ENCODE measurements around the gene ZNF200.
"Not testable (repeated sequence)": the region's sequence is repeated elsewhere in the genome, so short reads cannot be mapped to it uniquely, and the experiment has no call there.

The ZNF200 gene

DNA sequence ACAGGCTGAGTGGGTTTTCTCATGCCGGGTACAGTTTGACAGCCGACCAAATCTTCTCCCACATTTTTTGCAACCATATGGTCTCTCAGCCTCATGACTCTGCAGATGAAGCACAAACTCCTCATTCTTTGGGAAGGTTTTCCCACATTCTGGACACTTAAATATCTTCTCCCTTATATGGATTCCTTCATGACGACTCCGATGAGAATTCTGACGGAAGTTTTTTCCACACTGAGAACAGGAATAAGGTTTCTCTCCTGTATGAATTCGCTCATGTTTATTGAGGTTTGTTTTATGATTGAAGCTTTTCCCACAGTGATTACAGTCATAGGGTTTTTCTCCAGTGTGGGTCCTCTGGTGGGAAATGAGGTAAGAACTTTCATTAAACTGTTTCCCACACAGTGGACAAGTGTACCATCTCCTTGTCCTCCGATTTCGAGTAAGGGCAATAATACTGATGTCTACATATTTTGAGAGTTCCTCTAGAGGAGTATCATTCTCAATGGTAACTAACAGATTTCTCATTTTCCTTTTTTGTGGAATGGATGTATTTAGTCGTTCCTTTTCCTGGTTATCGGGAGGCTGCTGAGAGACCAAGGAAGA, 10.9 kb downstream of the ZNF200 start:
- Histone ChIP-seq H3K36me3 (ENCODE audit: control insufficient read depth, insufficient read depth, low read length) (peaks cover 6% of the 10 kb centered on the region; the same call in 1 of the 2 replicates), H3K9me3 (ENCODE audit: control insufficient read depth, insufficient read depth, low read length) (peaks cover 13% of the 10 kb centered on the region), H3K27me3 (ENCODE audit: control insufficient read depth, insufficient read depth, low read length) (no peaks in the 10 kb centered on the region), H3K4me3 (ENCODE audit: low read length) (no peak overlapping the region), H3K4me1 (ENCODE audit: control insufficient read depth, insufficient read depth, low read length) (no peaks in the 10 kb centered on the region), H3K27ac (ENCODE audit: low read length) (no peak overlapping the region)
- no CpG with 5 or more reads among the region's 10 CpGs for WGBS (ENCODE audit: insufficient coverage, insufficient read length)
- DNase-seq (ENCODE audit: low read depth, low spot score), result no peak

DNA sequence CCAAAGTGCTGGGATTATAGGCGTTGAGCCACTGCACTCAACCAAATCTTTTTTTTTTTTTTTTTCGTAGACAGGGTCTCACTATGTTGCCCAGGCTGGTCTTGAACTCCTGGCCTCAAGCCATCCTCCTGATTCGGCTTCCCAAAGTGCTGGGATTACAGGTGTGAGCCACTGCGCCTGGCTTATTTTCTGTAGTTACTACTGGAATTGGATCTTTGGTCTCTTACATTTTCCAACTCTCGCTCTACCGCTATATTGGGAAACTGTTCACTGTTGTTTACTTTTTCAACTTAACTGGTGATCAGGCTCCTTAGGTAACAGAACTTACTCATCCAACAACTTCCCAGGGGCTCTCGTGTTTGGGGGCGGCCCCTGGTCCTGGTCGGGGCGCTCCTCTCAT, 14.1 kb downstream of the ZNF200 start:
- no peak overlapping the region for H3K27ac ChIP-seq (ENCODE audit: low read length)
- no peak for DNase-seq (ENCODE audit: low read depth, low spot score)
- WGBS (ENCODE audit: insufficient coverage, insufficient read length), result no CpG with 5 or more reads among the region's 10 CpGs
- H3K4me3 ChIP-seq (ENCODE audit: low read length), result no peak overlapping the region
- H3K9me3 ChIP-seq (ENCODE audit: control insufficient read depth, insufficient read depth, low read length), result peaks cover 13% of the 10 kb centered on the region
- no peaks in the 10 kb centered on the region for H3K4me1 ChIP-seq (ENCODE audit: control insufficient read depth, insufficient read depth, low read length)
- peaks cover 6% of the 10 kb centered on the region; the same call in 1 of the 2 replicates for H3K36me3 ChIP-seq (ENCODE audit: control insufficient read depth, insufficient read depth, low read length)
- H3K27me3 ChIP-seq (ENCODE audit: control insufficient read depth, insufficient read depth, low read length), result no peaks in the 10 kb centered on the region

DNA sequence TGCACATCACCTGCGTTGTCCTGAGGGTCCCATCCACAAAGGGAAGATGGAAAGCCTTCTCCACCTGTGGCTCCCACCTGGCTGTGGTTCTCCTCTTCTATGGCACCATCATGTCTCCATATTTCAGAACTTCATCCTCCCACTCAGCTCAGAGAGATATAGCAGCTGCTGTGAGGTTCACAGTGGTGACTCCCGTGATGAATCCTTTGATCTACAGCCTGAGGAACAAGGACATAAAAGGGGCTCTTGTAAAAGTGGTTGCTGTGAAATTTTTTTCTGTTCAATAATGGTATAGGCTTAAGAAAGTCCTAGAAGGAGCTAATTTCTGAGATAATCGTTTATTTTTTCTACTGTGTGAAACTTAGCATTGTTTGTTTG, 18.7 kb downstream of the ZNF200 start:
- no peak for DNase-seq (ENCODE audit: low read depth, low spot score)
- Histone ChIP-seq H3K36me3 (ENCODE audit: control insufficient read depth, insufficient read depth, low read length) (no peaks in the 10 kb centered on the region), H3K4me3 (ENCODE audit: low read length) (no peak overlapping the region), H3K4me1 (ENCODE audit: control insufficient read depth, insufficient read depth, low read length) (no peaks in the 10 kb centered on the region), H3K9me3 (ENCODE audit: control insufficient read depth, insufficient read depth, low read length) (no peaks in the 10 kb centered on the region), H3K27ac (ENCODE audit: low read length) (no peak overlapping the region), H3K27me3 (ENCODE audit: control insufficient read depth, insufficient read depth, low read length) (no peaks in the 10 kb centered on the region)
- no CpG with 5 or more reads among the region's 3 CpGs for WGBS (ENCODE audit: insufficient coverage, insufficient read length)

DNA sequence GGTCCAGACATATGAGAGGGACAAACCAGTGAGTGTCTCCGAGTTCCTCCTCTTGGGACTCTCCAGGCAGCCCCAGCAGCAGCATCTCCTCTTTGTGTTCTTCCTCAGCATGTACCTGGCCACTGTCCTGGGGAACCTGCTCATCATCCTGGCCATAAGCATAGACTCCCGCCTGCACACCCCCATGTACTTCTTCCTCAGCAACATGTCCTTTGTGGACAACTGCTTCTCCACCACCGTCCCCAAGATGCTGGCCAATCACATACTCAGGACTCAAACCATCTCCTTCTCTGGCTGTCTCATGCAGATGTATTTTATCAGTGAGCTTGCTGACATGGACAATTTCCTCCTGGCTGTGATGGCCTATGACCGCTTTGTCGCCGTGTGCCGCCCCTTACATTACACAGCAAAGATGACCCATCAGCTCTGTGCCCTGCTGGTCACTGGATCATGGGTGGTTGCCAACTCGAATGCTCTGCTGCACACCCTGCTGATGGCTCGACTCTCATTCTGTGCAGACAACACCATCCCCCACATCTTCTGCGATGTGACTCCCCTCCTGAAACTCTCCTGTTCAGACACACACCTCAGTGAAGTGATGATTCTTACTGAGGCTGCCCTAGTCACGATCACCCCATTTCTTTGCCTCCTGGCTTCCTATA, 19.2 kb downstream of the ZNF200 start:
- Histone ChIP-seq H3K36me3 (ENCODE audit: control insufficient read depth, insufficient read depth, low read length) (no peaks in the 10 kb centered on the region), H3K4me1 (ENCODE audit: control insufficient read depth, insufficient read depth, low read length) (no peaks in the 10 kb centered on the region), H3K27ac (ENCODE audit: low read length) (no peak overlapping the region), H3K4me3 (ENCODE audit: low read length) (no peak overlapping the region), H3K27me3 (ENCODE audit: control insufficient read depth, insufficient read depth, low read length) (no peaks in the 10 kb centered on the region), H3K9me3 (ENCODE audit: control insufficient read depth, insufficient read depth, low read length) (no peaks in the 10 kb centered on the region)
- DNase-seq (ENCODE audit: low read depth, low spot score), result no peak
- WGBS (ENCODE audit: insufficient coverage, insufficient read length), result no CpG with 5 or more reads among the region's 11 CpGs

DNA sequence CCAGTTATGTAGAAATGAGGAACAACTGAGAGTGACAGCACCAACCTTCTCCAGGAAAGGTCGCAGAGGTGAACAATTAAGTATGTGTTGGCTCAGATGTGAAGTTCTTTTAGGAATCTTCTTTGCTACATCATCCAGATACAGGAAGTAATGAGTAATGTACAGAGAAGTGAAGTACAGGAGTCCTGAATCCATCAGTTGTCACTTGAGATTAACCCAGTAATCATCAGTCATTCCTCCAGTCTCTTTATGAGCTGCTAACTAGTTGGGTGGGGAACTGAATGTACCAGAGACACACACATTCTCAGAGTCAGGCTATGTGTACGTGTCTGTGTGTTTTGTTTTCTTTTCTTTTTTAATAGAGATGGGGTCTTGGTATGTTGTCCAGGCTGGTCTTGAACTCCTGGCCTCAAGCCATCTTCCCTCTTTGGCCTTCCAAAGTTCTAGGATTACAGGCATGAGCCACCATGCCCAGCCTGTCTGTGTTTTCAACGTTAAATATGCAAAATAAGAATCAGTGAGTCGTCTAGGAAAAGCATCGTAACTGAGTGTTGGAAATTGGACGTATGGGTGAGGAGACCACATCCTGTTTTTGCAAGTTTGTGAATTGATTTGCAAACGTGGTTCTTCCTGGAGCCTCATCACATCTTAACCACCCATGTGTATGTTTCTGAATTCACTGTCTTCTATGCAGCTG, 19.9 kb downstream of the ZNF200 start:
- Histone ChIP-seq H3K4me1 (ENCODE audit: control insufficient read depth, insufficient read depth, low read length) (no peaks in the 10 kb centered on the region), H3K27me3 (ENCODE audit: control insufficient read depth, insufficient read depth, low read length) (no peaks in the 10 kb centered on the region), H3K36me3 (ENCODE audit: control insufficient read depth, insufficient read depth, low read length) (no peaks in the 10 kb centered on the region), H3K4me3 (ENCODE audit: low read length) (no peak overlapping the region), H3K27ac (ENCODE audit: low read length) (no peak overlapping the region), H3K9me3 (ENCODE audit: control insufficient read depth, insufficient read depth, low read length) (peaks cover 3% of the 10 kb centered on the region; the same call in 1 of the 2 replicates)
- WGBS (ENCODE audit: insufficient coverage, insufficient read length), result no CpG with 5 or more reads among the region's 7 CpGs
- no peak for DNase-seq (ENCODE audit: low read depth, low spot score)

DNA sequence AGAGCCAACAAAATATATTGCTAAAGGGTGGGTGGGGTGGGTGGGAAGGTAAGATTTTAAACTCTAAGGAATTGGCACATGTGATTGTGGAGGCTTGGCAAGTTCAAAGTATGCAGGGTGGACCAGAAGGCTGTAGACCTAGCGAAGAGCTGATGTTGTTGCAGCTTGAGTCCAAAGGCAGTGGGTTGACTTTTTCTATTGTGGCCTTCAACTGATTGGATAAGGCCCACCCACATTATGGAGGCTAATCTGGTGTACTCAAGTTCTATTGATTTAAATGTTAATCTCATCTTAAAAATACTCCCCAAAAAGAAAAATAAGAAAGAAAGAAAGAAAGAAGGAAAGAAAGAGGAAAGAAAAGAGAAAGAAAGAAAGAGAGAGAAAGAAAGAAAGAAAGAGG, 22.4 kb downstream of the ZNF200 start:
- no peaks in the 10 kb centered on the region for H3K4me1 ChIP-seq (ENCODE audit: control insufficient read depth, insufficient read depth, low read length)
- no peak overlapping the region for H3K27ac ChIP-seq (ENCODE audit: low read length)
- no peaks in the 10 kb centered on the region for H3K36me3 ChIP-seq (ENCODE audit: control insufficient read depth, insufficient read depth, low read length)
- no peaks in the 10 kb centered on the region for H3K27me3 ChIP-seq (ENCODE audit: control insufficient read depth, insufficient read depth, low read length)
- H3K9me3 ChIP-seq (ENCODE audit: control insufficient read depth, insufficient read depth, low read length), result peaks cover 3% of the 10 kb centered on the region
- no CpG with 5 or more reads among the region's 1 CpG for WGBS (ENCODE audit: insufficient coverage, insufficient read length)
- DNase-seq (ENCODE audit: low read depth, low spot score), result no peak
- no peak overlapping the region for H3K4me3 ChIP-seq (ENCODE audit: low read length)

DNA sequence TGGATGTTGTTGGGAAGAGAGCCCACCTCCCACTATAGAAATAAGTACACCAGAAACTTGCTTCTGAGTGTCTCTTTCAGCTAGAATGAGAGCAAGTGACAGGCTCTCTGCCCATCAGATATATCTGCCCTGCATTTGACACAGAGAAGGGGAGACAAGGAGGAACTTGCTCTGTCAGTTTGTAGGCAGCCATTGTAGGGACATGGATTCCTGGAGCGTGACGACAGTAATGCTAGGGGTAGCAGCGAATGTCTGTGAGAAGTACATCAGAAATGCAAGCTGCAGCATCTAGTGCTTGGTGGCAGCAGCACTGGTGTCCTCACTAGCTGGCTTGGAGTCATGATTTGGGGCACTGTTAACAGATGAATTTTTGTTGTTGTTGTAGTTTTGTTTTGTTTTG, 23.0 kb downstream of the ZNF200 start:
- no peak for DNase-seq (ENCODE audit: low read depth, low spot score)
- WGBS (ENCODE audit: insufficient coverage, insufficient read length), result no CpG with 5 or more reads among the region's 3 CpGs

DNA sequence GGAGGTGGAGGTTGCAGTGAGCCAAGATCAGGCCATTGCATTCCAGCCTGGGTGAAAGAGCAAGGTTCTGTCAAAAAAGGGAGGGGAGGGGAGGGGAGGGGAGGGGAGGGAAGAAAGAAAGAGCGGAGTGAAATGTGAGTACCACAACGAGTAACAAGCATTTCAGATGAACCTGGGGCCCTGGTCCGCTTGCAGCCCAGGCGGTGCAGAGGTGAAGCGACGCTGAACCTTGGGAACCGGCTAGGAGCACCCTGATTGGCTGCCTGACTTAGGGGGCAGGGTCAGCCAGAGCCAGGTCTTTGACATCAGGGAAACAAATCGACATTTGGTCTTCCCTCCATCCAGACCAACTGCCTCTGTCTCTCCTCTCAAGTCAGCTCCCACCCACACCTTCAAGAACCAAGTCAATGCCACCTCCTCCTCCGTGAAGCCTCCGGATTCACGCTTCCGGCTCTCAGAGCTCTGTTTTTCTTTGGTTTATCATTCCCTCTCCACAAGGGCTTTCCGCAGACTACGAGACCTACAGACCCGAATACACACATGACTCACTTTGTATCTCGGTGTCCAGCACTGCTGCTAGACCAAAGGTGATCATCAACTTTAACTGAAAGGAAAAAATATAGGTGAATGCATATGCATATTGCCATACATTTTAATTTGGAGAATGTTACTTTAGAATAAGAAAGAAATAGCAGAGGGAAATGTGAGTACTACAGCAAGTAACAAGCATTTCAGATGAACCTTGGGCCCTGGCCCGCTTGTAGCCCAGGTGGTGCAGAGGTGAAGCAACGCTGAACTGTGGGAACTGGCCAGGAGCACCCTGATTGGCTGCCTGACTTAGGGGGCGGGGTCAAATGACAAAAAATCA, 27.6 kb downstream of the ZNF200 start:
- WGBS (ENCODE audit: insufficient coverage, insufficient read length), result no CpG with 5 or more reads among the region's 19 CpGs
- H3K9me3 ChIP-seq (ENCODE audit: control insufficient read depth, insufficient read depth, low read length), result peaks cover 5% of the 10 kb centered on the region
- no peak overlapping the region for H3K27ac ChIP-seq (ENCODE audit: low read length)
- no peaks in the 10 kb centered on the region for H3K36me3 ChIP-seq (ENCODE audit: control insufficient read depth, insufficient read depth, low read length)
- H3K4me1 ChIP-seq (ENCODE audit: control insufficient read depth, insufficient read depth, low read length), result no peaks in the 10 kb centered on the region
- no peaks in the 10 kb centered on the region for H3K27me3 ChIP-seq (ENCODE audit: control insufficient read depth, insufficient read depth, low read length)
- no peak overlapping the region for H3K4me3 ChIP-seq (ENCODE audit: low read length)
- no peak for DNase-seq (ENCODE audit: low read depth, low spot score)

More for the DNA sequence above, 23.0 kb downstream of the ZNF200 start:
- Histone ChIP-seq H3K4me3 (ENCODE audit: low read length) (no peak overlapping the region), H3K27me3 (ENCODE audit: control insufficient read depth, insufficient read depth, low read length) (no peaks in the 10 kb centered on the region), H3K36me3 (ENCODE audit: control insufficient read depth, insufficient read depth, low read length) (no peaks in the 10 kb centered on the region), H3K4me1 (ENCODE audit: control insufficient read depth, insufficient read depth, low read length) (no peaks in the 10 kb centered on the region), H3K9me3 (ENCODE audit: control insufficient read depth, insufficient read depth, low read length) (peaks cover 3% of the 10 kb centered on the region), H3K27ac (ENCODE audit: low read length) (no peak overlapping the region)

DNA sequence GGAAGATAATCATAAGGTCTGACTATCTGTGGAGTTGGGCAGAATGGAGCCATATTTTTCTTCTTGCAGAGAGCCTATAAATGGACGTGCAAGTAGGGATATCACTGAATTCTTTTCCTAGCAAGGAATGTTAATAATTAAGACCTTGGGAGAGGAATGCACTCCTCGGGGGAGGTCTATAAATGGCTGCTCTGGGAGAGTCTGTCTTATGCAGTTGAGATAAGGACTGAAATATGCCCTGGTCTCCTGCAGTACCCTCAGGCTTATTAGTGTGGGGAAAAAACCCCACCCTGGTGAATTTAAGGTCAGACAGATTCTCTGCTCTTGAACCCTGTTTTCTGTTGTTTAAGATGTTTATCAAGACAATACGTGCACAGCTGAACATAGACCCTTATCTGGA, 29.0 kb downstream of the ZNF200 start:
- not testable (repeated sequence) for H3K9me3 ChIP-seq (ENCODE audit: control insufficient read depth, insufficient read depth, low read length); H3K27me3 ChIP-seq (ENCODE audit: control insufficient read depth, insufficient read depth, low read length); DNase-seq (ENCODE audit: low read depth, low spot score); H3K36me3 ChIP-seq (ENCODE audit: control insufficient read depth, insufficient read depth, low read length); H3K4me3 ChIP-seq (ENCODE audit: low read length); H3K4me1 ChIP-seq (ENCODE audit: control insufficient read depth, insufficient read depth, low read length); H3K27ac ChIP-seq (ENCODE audit: low read length)
- WGBS (ENCODE audit: insufficient coverage, insufficient read length), result no CpG with 5 or more reads among the region's 3 CpGs

DNA sequence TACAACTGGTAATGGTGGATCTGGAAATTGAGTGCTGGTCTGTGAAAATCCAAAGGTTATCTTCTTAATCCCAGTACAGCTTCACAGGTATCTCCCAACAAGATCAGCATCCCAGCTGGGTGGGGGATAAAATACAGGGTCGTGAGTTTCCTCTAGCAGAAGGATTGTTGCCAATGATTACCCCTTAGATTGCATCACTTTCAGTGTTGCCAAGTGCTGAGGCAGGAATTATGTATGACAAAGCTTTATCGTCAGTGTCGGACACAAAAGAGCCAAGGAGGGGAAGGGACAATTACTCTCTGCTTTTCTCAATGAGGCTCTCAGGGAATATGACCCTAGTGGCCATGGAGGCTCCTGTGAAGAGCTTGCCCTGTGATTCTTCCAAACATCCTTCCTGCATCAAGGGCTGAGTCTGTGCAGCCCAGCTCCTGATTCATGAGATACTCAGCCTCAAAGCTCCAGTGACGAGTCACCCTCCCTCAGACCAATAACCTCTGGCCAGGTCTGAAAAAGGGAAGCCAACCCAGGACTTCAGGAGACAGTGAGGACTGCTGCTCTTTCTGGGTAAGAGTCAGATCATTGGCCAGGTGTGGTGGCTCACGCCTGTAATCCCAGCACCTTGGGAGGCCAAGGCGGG, 31.9 kb downstream of the ZNF200 start:
- H3K36me3 ChIP-seq (ENCODE audit: control insufficient read depth, insufficient read depth, low read length), result no peaks in the 10 kb centered on the region
- no peak for DNase-seq (ENCODE audit: low read depth, low spot score)
- H3K9me3 ChIP-seq (ENCODE audit: control insufficient read depth, insufficient read depth, low read length), result peaks cover 3% of the 10 kb centered on the region; the same call in 1 of the 2 replicates
- H3K27me3 ChIP-seq (ENCODE audit: control insufficient read depth, insufficient read depth, low read length), result no peaks in the 10 kb centered on the region
- H3K4me3 ChIP-seq (ENCODE audit: low read length), result no peak overlapping the region
- H3K27ac ChIP-seq (ENCODE audit: low read length), result no peak overlapping the region
- WGBS (ENCODE audit: insufficient coverage, insufficient read length), result no CpG with 5 or more reads among the region's 6 CpGs
- H3K4me1 ChIP-seq (ENCODE audit: control insufficient read depth, insufficient read depth, low read length), result no peaks in the 10 kb centered on the region

Data from iPS DF 6.9 (cell line).